Measurements from ENCODE around the gene BAIAP2.

Gene BAIAP2

DNA sequence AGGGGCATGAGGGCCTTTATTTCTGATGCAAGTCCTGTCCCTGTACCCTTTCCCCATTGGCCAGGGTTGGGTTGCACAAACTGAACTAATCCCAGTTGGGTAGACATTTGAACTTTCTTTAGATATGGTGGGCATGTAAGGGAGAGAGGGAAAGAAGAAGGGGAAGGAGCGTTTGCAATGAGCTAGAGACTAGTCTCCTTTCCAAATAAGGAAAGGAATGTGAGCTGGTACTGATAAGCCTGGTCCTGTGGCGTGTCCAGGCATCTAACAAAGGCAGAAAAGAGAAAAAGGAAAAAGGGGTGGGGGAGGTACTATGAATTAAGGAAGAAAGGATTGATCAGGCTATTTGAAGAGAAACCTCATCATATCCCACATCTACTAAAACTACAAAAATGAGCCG is 23.0 kb upstream of the BAIAP2 start:
- TF ChIP-seq NFIC (IDR thresholded peaks at IDR 0.05): no peak
- no peak for TF ChIP-seq TEAD4 (IDR thresholded peaks at IDR 0.05)
- no peak for TF ChIP-seq FOXM1 (IDR thresholded peaks at IDR 0.05; ENCODE audit: borderline replicate concordance, low read depth)
- TF ChIP-seq TAF1 (IDR thresholded peaks at IDR 0.05; ENCODE audit: low read depth): no peak
- no peak for TF ChIP-seq TCF12 (IDR thresholded peaks at IDR 0.05; ENCODE audit: low read depth)
- no peak for TF ChIP-seq CREB1 (IDR thresholded peaks at IDR 0.05; ENCODE audit: low read depth)
- no peak for TF ChIP-seq EGR1 (IDR thresholded peaks at IDR 0.05)
- TF ChIP-seq YY1 (IDR thresholded peaks at IDR 0.05; ENCODE audit: low read depth): no peak
- TF ChIP-seq, protein P1, sequence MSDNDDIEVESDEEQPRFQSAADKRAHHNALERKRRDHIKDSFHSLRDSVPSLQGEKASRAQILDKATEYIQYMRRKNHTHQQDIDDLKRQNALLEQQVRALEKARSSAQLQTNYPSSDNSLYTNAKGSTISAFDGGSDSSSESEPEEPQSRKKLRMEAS (IDR thresholded peaks at IDR 0.05): no peak
- no peak for TF ChIP-seq CEBPB (IDR thresholded peaks at IDR 0.05)
- TF ChIP-seq EP300 (IDR thresholded peaks at IDR 0.05; ENCODE audit: borderline replicate concordance): no peak
- TF ChIP-seq, protein P2, sequence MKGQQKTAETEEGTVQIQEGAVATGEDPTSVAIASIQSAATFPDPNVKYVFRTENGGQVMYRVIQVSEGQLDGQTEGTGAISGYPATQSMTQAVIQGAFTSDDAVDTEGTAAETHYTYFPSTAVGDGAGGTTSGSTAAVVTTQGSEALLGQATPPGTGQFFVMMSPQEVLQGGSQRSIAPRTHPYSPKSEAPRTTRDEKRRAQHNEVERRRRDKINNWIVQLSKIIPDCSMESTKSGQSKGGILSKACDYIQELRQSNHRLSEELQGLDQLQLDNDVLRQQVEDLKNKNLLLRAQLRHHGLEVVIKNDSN (IDR thresholded peaks at IDR 0.05): no peak

DNA sequence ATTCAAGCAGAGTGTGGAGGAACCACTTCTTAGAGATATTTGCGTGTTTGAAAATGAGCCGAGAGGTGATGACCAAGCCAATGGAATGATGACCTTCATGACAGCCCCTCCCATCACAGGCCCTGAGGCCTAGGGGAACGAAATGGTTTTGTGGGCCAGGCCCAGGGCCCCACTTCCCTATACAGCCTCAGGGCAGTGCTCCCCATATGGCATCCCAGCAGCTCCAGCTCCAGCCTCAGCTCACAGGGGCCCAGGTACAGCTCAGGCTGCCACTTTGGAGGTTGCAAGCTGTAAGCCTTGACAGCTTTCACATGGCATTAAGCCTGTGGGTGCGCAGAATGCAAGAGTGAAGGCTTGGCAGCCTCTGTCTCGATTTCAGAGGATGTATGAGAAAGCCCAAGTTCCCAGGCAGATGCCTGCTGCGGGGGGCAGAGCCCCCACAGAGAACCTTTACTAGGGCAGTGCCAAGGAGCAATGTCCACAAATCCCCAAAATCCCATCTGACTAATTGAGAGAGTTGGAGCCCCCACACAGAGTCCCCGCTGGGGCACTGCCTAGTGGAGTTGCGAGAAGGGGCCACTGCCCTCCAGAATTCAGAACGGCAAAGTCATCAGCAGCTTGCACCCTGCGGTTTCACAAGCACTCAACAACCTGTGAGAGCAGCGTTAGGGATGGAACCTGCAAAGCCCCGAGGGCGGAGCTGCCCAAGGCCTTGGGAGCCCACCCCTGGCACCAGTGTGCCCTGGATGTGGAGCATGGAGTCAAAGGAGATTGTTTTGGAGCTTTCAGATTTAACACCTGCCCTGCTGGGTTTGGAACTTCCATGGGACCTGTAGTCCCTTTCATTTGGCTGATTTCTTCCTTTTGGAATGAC is 22.1 kb upstream of the BAIAP2 start:
- TF ChIP-seq RAD21 (IDR thresholded peaks at IDR 0.05; ENCODE audit: low read depth): no peak
- no peak for TF ChIP-seq FOXM1 (IDR thresholded peaks at IDR 0.05; ENCODE audit: borderline replicate concordance, low read depth)
- TF ChIP-seq YY1 (IDR thresholded peaks at IDR 0.05; ENCODE audit: low read depth): no peak
- TF ChIP-seq CREB1 (IDR thresholded peaks at IDR 0.05; ENCODE audit: low read depth): no peak
- no peak for TF ChIP-seq EP300 (IDR thresholded peaks at IDR 0.05; ENCODE audit: borderline replicate concordance)
- no peak for TF ChIP-seq CEBPB (IDR thresholded peaks at IDR 0.05)
- no peak for TF ChIP-seq NFIC (IDR thresholded peaks at IDR 0.05)
- TF ChIP-seq ZBTB7A (IDR thresholded peaks at IDR 0.05; ENCODE audit: low read depth): no peak
- TF ChIP-seq TCF12 (IDR thresholded peaks at IDR 0.05; ENCODE audit: low read depth): no peak
- TF ChIP-seq, protein P1 (IDR thresholded peaks at IDR 0.05): no peak
- TF ChIP-seq, protein P2 (IDR thresholded peaks at IDR 0.05): no peak
- TF ChIP-seq, protein P3, sequence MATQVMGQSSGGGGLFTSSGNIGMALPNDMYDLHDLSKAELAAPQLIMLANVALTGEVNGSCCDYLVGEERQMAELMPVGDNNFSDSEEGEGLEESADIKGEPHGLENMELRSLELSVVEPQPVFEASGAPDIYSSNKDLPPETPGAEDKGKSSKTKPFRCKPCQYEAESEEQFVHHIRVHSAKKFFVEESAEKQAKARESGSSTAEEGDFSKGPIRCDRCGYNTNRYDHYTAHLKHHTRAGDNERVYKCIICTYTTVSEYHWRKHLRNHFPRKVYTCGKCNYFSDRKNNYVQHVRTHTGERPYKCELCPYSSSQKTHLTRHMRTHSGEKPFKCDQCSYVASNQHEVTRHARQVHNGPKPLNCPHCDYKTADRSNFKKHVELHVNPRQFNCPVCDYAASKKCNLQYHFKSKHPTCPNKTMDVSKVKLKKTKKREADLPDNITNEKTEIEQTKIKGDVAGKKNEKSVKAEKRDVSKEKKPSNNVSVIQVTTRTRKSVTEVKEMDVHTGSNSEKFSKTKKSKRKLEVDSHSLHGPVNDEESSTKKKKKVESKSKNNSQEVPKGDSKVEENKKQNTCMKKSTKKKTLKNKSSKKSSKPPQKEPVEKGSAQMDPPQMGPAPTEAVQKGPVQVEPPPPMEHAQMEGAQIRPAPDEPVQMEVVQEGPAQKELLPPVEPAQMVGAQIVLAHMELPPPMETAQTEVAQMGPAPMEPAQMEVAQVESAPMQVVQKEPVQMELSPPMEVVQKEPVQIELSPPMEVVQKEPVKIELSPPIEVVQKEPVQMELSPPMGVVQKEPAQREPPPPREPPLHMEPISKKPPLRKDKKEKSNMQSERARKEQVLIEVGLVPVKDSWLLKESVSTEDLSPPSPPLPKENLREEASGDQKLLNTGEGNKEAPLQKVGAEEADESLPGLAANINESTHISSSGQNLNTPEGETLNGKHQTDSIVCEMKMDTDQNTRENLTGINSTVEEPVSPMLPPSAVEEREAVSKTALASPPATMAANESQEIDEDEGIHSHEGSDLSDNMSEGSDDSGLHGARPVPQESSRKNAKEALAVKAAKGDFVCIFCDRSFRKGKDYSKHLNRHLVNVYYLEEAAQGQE (IDR thresholded peaks at IDR 0.05; ENCODE audit: low read depth): no peak
- TF ChIP-seq TAF1 (IDR thresholded peaks at IDR 0.05; ENCODE audit: low read depth): no peak
- TF ChIP-seq TEAD4 (IDR thresholded peaks at IDR 0.05): no peak
- no peak for TF ChIP-seq EGR1 (IDR thresholded peaks at IDR 0.05)

DNA sequence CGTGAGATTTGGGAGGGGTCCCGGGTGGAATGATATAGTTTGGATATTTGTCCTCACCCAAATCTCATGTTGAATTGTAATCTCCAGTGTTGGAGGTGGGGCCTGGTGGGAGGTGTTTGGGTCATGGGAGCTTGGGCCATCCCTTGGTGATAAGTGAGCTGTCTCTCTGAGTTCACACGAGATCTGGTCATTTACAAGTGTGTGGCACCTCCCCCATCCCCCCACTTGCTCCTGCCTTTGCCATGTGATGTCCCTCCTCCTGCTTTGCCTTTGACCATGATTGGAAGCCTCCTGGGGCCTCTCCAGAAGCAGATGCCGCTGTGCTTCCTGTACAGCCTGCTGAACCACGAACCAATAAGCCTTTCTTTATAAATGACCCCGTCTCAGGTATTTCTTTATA is 21.3 kb upstream of the BAIAP2 start:
- TF ChIP-seq TCF12 (IDR thresholded peaks at IDR 0.05; ENCODE audit: low read depth) (no peak), CEBPB (IDR thresholded peaks at IDR 0.05) (no peak)
- TF ChIP-seq, protein P3 (IDR thresholded peaks at IDR 0.05; ENCODE audit: low read depth): no peak

DNA sequence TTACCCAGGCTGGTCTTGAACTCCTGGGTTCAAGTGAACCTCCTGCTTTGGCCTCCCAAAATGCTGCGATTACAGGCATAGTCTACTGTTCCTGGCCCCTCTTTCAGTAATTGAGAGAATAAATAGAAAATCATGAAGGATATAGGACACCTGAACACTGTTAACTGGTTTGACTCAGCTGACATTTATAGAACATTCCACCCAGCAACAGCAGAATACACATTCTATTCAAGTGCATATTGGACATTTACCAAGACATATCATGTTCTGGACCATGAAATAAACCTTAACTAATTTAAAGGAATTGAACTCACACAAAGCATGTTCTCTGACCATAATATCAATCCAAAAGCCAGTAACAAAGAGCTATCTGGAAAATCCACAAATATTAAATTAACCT is 19.8 kb upstream of the BAIAP2 start:
- TF ChIP-seq NFIC (IDR thresholded peaks at IDR 0.05) (no peak), EP300 (IDR thresholded peaks at IDR 0.05; ENCODE audit: borderline replicate concordance) (no peak)
- TF ChIP-seq, protein P1 (IDR thresholded peaks at IDR 0.05): no peak

DNA sequence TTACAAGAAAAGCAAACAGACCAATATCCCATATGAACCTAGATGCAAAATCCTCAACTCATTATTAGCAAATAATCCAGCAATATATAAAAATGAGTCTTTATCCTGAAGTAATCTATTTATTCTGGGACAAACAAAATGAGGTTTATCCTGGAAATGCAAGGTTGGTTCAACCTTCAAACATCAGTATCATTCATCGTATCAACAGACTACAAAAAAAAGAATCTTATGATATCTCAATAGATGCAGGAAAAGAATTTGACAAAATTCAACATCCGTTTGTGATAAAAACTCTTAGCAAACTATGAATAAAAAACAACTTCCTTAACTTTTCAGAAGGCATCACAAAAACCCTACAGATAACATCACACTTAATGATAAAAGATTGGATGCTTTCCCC is 18.4 kb upstream of the BAIAP2 start:
- no peak for TF ChIP-seq EGR1 (IDR thresholded peaks at IDR 0.05)

DNA sequence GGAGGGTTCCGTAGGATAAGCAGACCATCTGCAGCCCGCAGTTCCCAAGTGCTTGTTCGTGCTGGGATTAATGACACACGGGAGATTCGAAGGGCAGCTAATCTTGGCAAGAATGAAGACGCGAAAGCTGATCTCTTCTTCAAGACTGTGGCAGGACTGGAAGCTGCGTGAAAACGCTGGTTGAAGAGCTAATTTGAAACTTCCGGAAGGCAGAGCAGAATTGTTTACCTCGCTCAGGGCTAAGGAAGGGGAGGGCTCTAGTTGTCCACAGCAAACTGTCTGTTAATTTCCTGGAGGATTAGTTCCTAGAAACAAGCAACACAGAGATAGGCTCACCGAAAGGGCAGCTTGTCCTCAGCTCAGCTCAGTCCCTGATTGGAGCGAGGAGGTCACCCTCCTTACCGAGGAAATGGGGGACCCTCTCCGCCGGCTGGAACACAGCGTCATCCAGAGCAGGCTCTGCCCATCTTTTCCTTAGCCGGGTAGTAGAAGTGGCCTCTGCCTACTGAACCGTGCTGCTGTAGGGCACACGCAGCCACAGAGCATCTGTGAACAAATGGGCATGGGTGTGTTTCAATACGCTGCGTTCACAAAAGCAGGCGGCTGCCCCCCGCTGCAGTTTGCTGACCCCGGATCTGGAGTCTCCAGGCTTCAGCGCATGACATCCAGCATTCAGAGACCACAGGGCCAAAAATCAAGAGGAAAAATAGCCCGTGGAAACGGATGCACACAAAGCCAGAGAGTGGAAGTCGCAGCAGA is 16.7 kb upstream of the BAIAP2 start:
- no peak for TF ChIP-seq NFIC (IDR thresholded peaks at IDR 0.05)
- TF ChIP-seq, protein P2 (IDR thresholded peaks at IDR 0.05): no peak
- no peak for TF ChIP-seq CREB1 (IDR thresholded peaks at IDR 0.05; ENCODE audit: low read depth)
- TF ChIP-seq CEBPB (IDR thresholded peaks at IDR 0.05): no peak
- TF ChIP-seq, protein P1 (IDR thresholded peaks at IDR 0.05): no peak
- TF ChIP-seq, protein P3 (IDR thresholded peaks at IDR 0.05; ENCODE audit: low read depth): no peak
- no peak for TF ChIP-seq RAD21 (IDR thresholded peaks at IDR 0.05; ENCODE audit: low read depth)
- no peak for TF ChIP-seq TCF12 (IDR thresholded peaks at IDR 0.05; ENCODE audit: low read depth)
- TF ChIP-seq ZBTB7A (IDR thresholded peaks at IDR 0.05; ENCODE audit: low read depth): no peak
- TF ChIP-seq EP300 (IDR thresholded peaks at IDR 0.05; ENCODE audit: borderline replicate concordance): no peak
- no peak for TF ChIP-seq YY1 (IDR thresholded peaks at IDR 0.05; ENCODE audit: low read depth)
- TF ChIP-seq TEAD4 (IDR thresholded peaks at IDR 0.05): no peak
- TF ChIP-seq TAF1 (IDR thresholded peaks at IDR 0.05; ENCODE audit: low read depth): no peak
- no peak for TF ChIP-seq EGR1 (IDR thresholded peaks at IDR 0.05)
- TF ChIP-seq FOXM1 (IDR thresholded peaks at IDR 0.05; ENCODE audit: borderline replicate concordance, low read depth): no peak

Measured in Ishikawa (cell line).